ENCODE data around the gene POLR3H.
"Not testable (repeated sequence)": the region's sequence is repeated elsewhere in the genome, so short reads cannot be mapped to it uniquely, and the experiment has no call there.

The POLR3H gene, protein sequence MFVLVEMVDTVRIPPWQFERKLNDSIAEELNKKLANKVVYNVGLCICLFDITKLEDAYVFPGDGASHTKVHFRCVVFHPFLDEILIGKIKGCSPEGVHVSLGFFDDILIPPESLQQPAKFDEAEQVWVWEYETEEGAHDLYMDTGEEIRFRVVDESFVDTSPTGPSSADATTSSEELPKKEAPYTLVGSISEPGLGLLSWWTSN

DNA sequence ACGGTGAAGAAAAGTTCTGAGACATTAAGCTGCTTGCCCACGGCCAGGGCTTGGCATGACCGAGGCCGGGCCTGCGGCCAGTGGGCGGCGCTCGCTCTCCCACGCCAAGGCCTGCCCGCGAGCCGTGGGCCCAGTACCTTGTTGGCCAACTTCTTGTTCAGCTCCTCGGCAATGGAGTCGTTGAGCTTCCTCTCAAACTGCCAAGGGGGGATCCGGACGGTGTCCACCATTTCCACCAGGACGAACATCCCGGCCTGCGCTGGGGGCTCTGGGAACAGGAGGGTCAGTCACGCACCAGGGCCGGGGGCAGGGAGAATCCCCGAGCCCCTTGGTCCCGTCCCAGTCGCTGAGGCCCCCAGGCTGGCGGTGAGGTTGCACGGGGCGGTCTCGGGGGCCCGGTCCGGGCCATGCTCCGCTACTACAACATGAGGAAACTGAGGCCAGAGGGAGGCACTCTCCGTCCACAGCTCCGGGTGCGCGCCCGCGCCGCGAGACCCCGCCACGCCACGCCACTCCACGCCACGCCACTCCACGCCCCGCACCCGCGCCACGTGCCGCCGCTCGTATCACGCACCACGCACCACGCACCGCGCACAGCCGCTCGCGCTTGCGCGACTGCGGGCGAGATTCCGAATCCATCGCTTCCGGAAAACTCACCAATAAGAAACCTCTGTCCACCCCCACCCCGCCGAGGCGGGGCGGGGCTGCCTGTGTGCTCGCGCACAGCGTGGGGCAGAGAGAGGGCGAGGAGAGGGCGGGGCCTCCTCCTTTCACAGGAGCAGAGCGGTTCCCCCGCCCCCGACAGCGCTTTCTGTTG is at the start of gene POLR3H:
Gene POLR3H, minus strand, starts transcription at position 617 of the 817 bp plus-strand sequence. Its CDS starts 369 bp downstream, at position 248.
- DNase-seq = peak; percentile 96 to 98

DNA sequence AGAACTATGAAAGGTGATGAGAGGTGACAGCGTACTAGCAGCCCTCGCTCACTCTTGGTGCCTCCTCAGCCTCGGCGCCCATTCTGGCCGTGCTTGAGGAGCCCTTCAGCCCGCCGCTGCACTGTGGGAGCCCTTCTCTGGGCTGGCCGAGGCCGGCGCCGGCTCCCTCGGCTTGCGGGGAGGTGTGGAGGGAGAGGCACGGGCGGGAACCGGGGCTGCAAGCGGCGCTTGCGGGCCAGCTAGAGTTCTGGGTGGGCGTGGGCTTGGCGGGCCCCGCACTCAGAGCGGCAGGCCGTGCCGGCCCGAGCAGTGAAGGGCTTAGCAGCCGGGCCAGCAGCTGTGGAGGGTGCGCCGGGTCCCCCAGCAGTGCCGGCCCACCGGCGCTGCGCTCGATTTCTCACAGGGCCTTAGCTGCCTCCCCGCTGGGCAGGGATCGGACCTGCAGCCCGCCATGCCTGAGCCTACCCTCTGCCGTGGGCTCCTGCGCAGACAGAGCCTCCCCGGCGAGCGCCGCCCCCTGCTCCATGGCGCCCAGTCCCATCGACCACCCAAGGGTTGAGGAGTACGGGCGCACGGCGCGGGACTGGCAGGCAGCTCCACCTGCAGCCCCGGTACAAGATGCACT is 49.2 kb upstream of the POLR3H start:
- DNase-seq = not testable (repeated sequence)

DNA sequence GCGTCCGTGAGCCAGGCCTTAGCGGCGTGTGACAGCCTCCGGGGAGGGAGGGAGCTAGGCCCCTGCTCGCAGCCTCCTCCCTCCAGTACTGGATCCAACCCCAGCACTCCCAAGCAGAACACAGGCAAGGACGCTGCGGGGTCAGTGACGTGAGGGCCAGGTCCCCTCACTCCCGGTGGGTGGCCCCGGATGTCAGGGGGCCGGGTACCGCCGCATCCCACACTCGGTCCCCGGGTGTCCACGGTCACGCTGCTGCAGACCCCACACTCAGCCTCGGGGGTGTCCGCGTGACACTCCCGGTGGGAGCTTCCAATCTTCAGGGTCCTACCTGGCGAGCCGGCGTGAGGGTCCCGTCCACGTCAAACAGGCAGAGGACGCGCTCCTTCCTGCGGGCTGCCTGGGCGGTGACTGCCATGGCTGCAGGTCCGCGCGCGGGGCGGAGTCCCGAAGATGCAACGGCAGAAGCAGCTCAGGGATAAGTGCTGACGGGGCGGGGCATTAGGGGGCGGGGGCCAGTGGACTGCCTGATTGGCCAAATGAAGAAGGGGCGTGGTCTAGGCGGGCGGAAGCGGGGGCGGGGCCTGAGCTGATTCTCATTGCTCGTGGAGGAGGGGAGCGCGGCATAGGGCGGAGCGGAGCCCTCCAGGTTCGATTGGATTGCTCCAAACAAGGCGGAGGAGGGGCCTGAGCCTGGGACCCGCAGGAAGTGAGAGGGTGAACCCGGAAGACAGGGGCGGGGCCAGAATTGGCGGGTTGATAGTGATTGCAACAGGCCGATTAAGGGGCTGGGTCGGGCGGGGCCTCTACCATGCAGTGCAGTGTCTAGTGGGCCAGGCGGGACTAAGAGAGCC is 45.3 kb upstream of the POLR3H start, which contains the start of gene PMM1:
Gene PMM1, minus strand, starts transcription at position 450 of the 851 bp plus-strand sequence. Its CDS starts 35 bp downstream, at position 415.
- DNase-seq = peak; percentile 98 to 99

DNA sequence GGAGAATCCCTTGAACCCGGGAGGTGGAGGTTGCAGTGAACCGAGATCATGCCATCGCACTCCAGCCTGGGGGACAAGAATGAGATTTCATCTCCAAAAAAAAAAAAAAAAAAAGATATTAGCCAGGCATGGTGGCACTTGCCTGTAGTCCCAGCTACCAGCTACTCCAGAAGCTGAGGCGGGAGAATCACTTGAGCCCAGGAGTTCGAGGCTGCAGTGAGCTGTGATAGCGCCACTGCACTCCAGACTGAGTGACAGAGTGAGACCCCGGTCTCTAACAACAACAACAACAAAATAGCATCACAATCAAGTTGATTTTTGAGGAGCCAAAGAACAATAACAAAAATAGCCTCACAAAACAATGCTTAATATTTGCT is 43.1 kb upstream of the POLR3H start:
- DNase-seq = no peak

- no peak for DNase-seq
Observed at GRCh38 chr22:41585898-41586297, 41.6 kb upstream of the POLR3H start.

DNA sequence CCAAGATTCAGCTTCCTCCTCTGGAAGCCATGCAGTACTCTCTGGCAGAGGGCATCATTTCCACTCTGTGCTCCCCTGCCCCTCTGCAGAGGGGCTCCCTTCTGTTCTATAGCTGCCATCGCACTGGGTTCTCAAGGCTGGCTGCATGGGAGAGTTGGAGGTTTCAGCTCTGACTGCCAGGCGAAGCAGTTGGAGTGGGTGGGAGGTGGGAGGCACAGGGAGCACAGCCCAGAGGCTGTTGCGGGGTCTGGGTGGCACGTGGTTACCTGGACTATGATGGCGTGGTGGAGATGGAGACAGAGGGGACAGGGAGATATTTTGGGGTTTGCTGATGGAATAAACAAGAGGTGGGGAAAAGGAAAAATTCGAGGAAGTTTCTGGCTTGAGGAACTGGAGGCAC is 40.6 kb upstream of the POLR3H start:
- no peak for DNase-seq

- no peak for DNase-seq
Observed at GRCh38 chr22:41582694-41583093, 38.4 kb upstream of the POLR3H start.

DNA sequence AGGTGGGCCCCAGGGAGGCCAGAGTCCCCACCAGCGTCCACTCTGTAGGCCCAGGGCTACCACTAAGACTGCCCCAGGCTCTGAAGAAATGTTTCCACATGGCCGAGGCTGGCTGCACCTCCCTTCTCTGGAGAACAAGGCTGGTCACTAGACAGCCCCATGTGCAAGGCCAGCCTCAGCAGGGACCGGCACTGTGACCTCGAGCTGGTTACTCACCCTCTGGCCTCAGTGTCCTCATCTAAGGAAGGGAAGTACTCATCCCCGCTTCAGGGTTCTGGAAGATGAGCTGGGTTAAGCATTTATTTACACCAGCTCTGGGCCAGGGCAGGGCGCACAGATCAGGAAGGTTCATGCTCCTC is 35.7 kb upstream of the POLR3H start:
- DNase-seq = no peak

DNA sequence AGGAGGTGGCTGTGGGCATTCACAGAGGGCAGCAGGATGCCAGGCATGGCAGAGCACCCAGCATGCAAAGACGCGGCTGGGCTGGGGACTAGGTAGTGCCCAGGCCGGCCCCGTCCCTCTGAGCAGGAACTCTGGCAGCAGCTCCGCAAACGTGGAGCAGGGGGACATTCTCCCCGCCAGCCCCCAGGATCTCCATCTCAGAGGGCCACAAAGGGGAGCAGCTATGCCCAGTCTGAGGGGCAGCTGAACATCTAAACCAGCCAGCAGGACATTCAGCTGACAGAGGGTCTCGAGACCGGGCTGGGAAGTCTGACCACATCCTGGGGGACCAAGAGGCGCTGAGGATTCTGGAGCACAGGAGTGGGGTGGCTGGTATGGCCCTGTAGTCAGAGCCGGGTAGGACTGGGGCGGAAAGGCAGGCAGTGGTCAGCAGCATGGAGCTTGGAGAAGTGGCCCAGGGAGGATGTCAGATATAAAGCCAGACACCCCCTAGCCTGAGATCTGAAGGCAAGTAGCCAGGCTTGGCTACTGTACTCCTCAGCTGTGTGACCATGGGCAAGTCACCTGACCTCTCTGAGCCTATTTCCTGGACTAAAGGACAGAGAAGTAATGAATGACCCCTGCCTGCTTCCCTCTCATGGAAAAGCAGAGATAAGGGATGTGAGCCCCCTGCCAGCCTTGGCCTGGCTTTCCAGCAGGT is 35.2 kb upstream of the POLR3H start:
- DNase-seq = no peak

DNA sequence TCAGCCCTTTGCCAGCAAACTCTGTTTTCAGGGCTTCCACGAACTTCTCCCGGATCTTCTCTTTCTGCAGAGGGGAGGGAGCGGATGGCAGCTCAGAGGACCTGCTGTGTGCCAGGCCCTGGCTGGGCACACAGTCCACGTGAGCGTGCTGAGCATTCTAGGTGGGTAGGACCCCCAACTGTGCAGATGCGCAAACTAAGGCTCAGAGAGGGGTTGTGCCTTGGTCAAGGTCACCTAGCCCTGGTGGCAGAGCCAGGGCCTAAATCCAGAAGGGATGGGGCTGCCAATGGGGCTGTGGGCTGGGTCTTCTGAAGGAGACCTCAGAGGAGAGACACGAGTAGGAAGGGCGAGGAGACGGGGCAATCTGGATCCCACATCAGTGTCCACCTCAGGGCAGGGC is 34.5 kb upstream of the POLR3H start:
- DNase-seq = no peak

DNA sequence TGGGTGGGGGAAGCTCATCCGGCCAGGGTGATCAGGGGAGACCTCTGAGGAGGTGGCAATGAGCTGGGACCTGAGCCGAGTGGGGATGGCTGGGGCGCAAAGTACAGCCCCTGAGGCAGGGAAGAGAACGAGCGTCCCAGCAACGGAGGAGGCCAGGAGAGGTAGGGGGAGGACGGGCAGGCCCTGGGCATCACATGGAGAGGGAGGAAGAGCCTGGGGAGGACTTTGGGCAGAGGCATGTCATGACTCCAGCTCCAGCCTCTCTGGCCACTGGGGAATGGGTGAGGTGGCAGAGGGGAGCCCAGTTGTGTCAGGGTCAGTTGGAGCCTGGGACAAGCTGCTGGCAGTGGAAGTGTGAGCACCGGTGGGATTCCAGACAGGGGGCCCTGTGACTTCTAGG is 33.8 kb upstream of the POLR3H start:
- no peak for DNase-seq

GRCh38 chr22:41576877-41577276 is 32.6 kb upstream of the POLR3H start:
- DNase-seq = peak; percentile 53 to 62

DNA sequence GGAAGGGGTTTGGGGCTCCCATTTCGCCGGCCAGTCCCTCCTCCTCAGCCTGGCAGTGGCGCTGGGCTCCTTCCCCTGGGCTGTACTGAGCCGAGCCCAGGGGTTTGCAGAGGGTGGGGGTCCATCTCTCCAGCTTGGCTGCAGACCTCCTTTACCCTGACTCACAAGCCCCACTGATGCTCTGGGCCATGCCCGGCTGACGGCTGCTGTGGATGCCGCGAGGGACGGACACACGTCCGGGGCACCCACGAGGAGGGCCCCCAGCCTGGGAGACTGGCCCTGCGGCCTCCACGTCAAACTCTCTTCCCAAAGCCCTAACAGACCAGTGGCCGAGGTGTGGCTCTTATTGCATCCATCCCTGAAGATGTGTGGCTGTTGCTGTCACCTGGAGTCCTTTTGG is 31.3 kb upstream of the POLR3H start:
- no peak for DNase-seq

DNA sequence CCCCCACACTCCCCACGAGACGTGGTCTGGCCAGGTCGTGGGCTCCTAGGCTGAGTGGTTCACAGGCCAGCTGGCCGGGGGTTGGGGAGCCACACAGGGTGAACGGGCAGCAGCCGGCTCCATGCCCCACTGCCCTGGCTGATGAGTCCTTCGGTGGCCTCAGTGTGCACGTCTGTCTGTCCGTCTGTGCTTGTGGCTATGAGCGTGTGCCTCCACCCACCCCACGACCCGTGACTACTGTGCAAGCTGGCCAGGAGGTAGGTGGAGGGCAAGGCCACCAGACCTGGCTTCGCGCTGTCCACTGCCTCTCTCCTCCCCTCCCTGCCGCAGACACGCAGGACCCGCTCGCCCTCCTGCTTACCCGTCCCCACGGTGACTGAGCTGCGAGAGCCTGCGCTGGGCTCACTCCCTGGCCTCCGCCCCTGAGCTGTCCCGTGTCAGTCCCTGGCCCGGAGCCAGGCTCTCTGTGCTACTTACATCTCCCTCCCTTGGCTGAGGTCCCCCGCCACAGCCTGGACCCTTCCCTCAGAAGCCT is 30.6 kb upstream of the POLR3H start:
- DNase-seq = no peak

- no peak for DNase-seq
Observed at GRCh38 chr22:41573677-41574076, 29.4 kb upstream of the POLR3H start.

- DNase-seq = not testable (repeated sequence)
Observed at GRCh38 chr22:41572305-41572704, 28.0 kb upstream of the POLR3H start.

DNA sequence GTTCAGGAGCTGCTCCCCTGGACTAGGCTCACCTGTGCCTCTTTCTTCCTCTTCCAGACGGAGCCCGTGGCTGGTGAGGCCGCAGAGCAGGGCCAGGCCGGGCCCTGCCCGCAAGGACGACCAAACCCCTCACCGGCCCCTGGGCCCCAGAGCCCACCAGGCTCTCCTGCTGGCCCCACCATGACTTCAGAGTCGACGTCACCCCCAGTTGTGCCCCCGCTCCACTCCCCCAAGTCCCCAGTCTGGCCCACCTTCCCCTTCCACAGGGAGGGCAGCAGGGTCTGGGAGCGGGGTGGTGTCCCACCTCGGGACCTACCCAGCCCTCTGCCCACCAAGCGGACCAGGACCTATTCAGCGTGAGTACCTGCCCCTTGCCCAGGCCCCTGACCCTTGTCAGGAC is 27.5 kb upstream of the POLR3H start:
- DNase-seq = no peak

DNA sequence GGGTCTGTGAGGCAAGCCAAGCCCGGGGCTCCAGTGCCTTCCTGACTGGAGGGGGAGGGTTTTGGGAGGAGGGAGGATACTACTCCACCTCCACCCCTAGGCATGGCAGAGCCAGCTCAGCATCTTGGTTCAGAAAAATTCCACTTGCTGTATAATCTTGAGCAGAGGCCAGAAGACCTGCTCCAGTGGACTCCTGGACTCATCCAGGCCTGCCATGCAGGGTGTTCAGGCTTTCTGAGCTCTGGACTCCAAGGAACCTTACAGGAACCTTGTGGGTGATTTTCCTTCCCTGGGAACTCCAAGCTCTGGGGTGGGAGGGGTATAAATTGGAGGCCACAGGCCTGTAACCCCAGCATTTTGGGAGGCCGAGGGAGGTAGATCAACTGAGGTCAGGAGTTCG is 26.0 kb upstream of the POLR3H start:
- no peak for DNase-seq

- no peak for DNase-seq
Observed at GRCh38 chr22:41568811-41569210, 24.5 kb upstream of the POLR3H start.

- DNase-seq = no peak
Observed at GRCh38 chr22:41567512-41567768, 23.2 kb upstream of the POLR3H start.

GRCh38 chr22:41565403-41566054 is 21.3 kb upstream of the POLR3H start:
- DNase-seq = no peak

- DNase-seq = no peak
Observed at GRCh38 chr22:41564563-41564962, 20.3 kb upstream of the POLR3H start.
